ENCODE results near the gene LRRC56.
A peak's percentile ranks its signal among the peaks of the same experiment; 100 is the strongest.
"Not testable (repeated sequence)": the region's sequence is repeated elsewhere in the genome, so short reads cannot be mapped to it uniquely, and the experiment has no call there.

The LRRC56 gene

DNA sequence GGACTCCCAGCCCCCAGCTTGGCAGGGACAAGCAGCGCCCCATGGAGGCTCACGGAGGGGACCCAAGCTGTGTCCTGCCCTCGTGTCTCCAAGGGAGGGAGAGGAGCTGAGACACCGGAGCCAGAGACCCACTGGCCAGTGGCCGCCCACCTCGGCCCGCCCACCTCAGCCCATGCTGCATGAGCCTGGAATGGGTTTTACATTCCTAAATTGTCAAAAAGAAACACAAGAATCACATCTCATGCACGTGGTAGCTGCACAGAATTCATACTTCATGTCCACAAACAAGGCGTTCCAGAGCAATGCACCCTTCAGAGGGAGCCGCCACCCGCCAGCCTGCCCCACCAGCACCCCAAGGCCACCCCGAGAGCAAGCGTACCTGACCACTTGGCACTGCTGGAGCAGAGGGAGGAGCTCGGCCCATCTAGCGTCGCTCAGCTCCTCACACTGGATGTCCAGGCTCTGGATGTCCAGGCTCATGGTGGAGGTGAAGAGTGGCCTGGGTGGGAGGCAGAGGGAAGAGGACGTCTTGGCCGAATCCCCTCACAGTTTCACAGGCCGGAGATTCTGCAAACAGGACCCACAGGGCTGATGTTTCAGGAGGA is 35.5 kb upstream of the LRRC56 start:
- DNase-seq: no peak

DNA sequence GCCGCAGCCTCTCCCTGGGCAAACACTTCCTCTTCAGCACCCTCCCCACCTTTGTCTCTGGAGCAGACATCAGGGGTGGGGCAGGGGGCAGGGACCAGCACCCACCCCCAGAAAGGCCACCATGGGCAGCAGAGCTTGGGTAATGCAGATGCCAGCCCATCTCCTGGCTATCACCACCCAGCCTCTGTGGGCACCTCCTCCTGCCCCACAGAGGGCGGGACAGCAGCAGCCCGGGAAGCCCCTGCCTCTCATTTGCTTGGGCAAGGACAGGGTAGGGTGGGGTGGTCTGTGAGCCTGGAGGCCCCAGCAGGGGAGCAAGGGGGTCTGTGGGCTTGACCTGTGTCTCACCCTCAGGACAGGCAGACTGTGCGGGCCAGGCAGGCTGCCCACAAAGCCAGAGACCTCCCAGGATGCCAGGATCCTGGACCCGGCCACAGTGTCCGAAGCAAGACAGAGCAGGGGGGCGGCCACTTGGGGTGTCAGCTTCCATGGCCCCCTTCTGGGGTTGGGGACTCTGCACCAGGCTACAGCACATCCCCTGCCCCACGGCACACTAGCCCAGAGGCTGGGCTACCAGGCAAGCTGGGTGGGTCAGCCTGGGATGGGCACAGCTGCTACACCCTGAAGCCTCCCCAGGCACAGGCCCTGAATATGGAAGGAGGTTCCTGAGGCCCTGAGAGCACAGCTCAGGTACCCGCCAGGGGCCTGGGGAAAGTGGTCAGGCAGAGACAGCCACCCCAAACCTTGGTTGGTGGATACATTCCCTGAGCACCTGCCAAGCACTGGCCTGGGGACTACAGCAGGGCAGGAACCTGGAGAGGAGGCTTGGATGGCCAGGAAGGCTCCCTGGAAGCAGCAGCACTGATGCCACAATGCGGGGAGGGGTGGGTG is 34.8 kb upstream of the LRRC56 start:
- no peak for DNase-seq

DNA sequence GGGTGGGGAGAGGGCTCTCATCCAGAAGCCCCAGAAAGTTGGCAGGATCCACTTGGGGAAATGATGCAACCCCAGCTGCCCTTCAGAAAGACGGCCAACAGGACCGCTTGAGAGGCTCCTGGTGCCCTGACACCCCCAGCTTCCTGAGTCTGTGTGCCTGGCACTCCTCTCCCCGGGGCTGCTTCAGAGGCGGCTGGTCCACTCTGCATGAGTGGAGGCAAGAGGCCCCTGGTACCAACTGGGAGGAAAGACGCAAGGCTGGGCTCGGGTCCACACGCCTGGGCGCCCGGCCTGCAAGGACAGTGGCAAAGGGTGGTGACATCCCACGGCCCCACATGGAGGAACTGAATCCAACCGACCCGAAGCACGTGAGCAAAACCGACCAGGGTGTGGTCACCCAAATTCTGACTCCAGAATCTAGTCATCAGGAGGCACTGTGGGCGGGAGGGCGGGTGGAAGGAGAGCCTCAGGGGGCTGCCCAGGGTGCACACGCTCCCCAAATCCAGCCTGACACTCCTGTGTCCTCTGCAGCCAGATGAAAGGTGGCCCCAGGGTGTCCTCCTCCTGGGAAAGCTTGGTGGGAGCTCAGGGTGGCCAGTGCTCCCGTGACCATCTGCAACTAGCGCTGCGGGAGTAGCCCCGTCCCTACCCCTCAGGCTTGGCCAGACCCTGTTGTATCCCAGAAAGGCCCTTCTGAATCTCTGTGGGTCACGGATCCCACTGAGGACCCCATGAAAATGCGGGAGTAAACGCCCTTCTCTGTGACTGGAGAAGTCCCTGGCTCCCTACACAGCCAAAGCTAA is 33.9 kb upstream of the LRRC56 start:
- peak; percentile 55 for DNase-seq

DNA sequence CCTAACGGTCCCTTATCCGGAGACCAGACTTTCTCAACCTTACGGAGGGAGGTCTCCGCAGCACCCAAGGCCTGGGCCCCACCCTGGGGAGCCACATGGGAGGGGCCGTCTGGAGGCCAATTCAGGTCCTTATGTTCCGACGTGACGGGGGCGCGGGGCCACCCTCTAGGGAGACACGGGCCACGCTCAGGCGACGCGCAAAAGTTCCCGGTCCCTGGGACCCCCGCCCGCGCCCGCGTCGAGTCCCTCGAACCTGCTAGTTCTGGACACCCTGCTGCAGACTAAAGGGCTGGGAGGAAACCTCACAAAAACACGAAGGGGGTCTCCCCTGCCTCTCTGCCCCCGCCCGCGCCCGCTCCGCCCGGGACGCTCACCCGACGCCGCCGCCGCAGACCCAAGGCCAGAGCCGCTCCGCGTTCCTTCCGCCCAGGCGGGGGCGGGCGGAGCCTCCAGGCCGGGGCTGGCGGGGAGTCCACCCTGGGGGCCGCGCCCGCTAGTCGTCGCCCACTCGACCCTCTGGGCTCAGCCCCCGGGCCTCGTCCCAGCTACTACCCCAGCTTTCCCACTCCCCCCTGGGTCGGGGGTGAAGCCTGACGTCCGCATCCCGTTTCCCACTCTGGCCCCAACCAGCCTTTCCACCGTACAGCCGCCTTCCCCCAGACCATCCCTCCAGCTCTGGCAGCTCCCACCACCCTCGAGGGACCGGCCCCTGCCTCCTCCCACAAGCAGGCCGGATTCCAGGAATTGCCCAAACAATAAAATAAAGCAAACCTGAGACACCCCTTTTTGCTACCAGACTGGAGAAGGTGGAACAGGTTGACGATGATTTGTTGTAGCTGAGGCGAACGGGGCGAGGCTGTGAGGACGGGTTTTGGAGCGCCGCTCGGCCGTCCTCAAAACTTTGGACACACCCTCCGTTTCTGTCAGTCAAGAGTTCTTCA is 33.0 kb upstream of the LRRC56 start:
- peak; percentile 40 for DNase-seq

DNA sequence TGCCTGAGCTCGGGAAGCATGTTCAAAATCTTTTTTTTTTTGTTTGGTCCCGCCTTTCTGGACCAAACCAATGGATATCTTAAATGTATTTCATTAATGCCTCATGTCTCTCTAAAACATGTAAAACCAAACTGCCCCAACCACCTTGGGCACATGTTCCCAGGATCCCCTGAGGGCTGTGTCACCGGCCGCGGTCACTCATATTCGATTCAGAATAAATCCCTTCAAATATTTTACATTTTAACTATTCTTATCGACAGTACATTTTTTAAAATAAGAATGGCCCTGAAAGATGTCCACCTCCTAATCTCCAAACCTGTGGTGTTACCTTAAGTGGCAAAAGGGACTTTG is 32.4 kb upstream of the LRRC56 start:
- DNase-seq: no peak

DNA sequence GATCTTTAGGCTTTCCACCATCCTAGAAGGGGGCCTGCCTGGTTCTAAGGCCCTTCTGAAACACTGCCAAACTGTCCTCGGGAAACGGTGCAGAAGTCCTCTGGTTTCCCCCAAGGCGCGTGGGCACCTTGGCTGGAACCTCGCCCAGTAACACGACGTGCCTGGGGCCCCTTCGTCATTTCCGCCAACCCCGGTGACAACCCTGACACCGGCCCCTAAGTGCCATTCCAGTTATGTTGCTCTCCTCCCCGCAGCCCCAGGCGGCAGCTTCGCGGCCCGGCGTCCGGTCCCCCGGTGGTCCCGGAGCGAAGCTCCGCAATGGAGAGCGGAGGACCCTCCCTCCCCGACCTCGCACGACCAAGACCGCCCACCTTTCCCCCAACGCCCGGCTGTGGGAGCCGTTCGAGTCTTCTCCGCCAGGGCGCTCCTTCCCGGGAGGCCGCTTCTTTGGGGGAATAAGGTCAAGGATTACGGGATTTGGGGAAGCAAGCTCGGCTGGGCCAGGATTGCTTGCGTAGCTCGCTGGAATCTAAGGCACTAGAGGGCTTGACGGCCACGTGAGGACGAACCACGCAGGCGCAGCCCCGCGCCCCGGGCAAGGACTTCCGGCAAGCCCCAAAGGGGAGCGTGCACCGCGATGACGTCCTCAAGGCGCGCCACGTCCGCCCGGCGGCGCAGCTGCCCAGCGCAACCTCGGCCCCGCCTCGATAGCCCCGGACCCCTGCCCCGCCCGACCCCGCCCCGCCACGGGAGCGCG is 30.9 kb upstream of the LRRC56 start:
- DNase-seq: peak; percentile 98

DNA sequence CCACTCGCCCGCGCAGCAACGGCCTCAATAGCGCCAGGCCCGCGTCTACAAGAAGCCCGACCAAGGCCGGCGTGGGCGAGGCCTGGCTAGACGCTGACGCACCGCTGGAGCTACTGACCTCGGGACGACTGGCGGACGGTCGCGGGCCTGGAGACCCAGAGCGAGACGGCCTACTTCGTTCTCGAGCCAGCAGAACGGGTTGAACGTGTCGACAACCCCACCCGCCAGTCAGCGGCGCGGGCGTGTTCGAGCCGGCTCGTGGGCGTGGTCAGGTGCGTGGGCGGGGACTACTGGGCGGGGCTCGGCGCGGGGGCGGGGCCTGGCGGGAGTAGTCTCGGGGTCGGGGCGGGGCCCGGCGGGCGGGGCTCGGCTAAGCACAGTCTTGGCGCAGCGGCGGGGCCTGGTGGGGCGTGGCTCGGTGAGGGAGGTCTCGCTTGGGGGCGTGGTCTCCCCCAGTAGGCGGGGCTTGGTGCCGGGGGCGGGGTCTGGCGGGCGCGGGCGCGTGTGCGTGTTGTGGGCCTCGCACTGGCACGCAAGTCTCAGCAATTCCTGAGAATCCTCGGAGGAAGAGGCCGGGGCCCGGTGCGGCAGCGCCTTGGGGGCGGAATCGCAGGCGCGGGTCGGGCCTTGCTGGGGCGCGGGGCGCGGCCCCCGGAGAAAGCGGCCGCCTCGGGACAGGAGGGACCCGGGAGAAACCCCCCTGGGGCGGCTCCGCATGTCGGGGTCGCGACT is 30.2 kb upstream of the LRRC56 start, which contains the start of gene RNH1:
TSS of gene RNH1 (minus strand) at position 248 of the 732 bp plus-strand sequence. CDS start 5,080 bp downstream, outside the sequence.
- DNase-seq: peak; percentile 100

DNA sequence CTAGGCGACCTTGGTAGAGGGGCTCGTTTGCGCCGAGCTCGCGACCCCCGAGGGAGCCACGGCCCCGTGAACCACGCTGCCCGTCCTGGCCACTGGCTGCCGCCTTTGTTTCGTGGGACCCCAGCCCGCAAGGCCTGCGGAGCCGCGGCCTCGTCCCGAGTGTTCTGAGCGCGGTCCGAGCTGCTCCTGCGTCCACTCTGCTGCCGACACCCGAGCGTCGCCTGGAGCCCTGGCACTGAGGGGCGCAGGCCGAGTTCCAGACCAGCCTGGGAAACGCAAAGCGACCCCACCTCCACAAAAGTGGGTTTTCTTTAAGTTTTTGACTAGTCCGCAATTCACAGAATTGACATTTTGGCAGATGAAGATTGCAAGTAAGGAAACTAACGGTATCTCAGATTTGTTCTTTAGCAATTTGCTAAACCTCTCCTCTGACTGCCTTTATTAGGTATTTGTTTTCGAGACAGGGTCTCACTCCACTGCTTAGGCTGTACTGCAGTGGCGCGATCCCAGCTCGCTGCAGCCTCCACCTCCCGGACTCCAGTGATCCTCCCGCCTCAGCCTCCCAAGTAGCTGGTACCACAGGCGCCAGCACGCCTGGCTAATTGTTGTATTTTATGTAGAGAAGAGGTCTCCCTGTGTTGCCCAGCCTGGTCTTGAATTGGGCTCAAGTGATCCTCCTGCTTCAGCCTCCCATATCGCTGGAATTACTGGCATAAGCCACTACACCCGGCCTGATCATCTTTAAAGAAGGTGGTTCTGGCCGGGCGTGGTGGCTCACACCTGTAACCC is 29.4 kb upstream of the LRRC56 start:
- no peak for DNase-seq

DNA sequence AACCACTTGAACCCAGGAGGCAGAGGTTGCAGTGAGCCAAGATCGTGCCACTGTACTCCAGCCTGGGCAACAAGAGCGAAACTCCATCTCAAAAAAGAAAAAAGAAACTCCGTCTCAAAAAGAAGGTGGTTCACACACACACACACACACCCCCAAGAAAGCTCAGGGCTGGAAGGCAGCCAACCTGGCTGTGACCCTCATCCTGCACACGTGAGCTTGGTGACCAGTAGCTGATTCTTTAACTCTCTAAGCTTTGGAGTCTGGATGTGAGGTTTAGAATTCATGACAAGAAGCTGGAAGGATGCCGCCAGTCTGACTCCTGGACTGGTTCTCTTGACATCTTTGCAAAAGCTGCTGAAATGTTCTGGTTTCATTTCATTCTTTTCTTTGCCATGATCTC is 28.4 kb upstream of the LRRC56 start:
- DNase-seq: no peak

DNA sequence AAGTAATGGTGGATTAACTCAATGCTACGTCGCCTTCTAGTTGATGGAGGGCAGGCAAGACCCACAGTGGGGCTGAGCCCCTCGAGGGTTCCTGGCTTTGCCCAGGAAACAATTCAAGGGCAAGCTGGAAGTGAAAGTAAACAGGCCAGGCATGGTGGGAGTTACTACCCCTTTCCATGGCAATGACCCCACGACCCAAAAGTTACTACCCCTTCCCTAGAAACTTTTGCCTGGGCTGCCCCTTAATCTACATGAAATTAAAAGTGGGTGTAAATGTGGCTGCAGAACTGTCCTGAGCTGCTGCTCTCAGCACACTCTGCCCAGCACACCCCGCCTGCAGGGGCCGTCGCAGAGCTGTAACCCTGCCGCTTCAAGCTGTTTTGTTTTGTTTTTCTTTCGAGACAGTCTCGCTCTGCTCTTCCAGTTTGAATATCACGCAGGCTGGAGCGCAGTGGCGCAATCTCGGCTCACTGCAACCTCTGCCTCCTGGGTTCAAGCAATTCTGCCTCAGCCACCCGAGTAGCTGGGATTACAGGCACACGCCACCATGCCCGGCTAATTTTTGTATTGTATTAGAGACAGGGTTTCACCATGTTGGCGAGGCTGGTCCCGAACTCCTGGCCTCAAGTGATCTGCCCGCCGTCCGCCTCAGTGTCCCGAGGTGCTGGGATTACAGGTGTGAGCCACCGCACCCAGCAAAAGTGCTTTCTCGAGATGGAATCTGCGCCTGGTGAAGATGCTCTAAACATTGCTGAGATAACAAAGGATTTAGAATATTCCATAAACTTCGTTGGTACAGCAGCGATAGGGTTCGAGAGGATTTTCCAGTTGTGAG is 24.3 kb upstream of the LRRC56 start:
- no peak for DNase-seq

DNA sequence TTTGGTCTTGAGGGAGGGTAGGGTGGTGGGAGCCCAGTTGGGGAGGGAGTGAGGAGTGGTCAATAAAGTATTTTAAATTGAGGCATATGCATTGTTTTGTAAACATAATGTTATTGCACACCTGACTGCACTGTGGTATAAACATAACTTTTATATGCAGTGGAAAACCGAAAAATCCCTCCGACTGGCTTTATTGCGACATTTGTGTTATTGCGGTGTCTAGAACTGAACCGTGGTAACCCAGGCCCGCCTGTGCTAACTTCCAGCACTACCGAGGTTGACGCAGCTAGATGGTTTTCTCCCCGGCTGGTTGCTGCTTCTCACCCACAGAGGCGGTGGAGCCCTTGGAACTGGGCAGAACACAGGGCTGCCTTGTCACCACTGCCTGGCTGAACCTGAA is 22.7 kb upstream of the LRRC56 start:
- DNase-seq: no peak

DNA sequence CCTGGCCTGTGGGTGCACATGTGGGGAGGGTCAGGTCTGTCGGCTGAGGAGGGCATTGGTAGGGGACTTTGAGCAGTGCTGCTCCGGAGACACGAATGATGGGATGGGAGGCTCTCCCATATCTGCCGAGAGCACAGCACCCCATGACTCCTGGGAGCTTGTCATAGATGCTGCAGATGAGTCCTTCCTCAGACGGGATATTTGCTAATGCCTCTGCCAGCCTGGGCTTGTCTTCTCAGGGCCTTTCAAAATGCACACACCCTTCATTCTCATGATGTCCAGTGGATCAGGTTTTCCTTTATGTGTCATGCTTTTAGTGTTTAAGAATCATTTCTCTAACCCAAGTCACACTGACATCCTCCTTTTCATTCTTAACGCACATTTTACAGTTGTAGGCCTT is 22.2 kb upstream of the LRRC56 start:
- no peak for DNase-seq

DNA sequence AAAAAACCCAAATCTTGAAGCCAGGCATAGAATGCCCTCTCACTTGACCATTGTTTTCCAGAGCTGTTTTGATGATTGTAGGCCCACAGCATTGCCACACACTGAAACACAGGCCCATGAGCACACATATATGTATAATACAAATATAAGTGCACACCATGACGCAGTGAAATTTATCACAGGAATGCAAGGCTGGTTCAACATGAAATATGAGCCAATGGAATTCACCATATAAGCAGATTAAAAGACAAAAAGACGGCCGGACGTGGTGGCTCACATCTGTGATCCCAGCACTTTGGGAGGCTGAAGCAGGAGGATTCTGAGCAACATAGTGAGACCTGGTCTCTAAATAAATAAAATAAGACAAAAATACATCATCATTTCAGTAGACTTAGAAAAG is 20.9 kb upstream of the LRRC56 start:
- DNase-seq: no peak

DNA sequence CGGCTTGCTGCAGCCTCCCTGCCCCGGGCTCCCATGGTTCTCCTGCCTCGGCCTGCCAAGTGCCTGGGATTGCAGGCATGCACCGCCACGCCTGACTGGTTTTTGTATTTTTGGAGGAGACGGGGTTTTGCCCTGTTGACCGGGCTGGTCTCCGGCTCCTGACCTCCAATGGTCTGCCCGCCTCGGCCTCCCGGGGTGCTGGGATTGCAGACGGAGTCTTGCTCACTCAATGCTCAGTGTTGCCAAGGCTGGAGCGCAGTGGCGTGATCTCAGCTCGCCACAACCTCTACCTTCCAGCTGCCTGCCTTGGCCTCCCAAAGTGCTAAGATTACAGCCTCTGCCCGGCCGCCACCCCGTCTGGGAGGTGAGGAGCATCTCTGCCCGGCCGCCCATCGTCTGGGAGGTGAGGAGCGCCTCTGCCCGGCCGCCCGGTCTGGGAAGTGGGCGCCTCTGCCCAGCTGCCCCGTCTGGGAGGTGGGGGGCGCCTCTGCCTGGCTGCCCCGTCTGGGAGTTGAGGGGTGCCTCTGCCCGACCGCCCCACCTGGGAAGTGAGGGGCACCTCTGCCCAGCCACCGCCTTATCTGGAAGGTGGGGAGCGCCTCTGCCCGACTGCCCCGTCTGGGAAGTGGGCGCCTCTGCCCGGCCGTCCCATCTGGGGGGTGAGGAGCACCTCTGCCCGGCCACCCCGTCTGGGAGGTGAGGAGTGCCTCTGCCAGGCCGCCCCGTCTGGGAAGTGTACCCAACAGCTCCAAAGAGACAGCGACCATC is 20.2 kb upstream of the LRRC56 start:
- not testable (repeated sequence) for DNase-seq

DNA sequence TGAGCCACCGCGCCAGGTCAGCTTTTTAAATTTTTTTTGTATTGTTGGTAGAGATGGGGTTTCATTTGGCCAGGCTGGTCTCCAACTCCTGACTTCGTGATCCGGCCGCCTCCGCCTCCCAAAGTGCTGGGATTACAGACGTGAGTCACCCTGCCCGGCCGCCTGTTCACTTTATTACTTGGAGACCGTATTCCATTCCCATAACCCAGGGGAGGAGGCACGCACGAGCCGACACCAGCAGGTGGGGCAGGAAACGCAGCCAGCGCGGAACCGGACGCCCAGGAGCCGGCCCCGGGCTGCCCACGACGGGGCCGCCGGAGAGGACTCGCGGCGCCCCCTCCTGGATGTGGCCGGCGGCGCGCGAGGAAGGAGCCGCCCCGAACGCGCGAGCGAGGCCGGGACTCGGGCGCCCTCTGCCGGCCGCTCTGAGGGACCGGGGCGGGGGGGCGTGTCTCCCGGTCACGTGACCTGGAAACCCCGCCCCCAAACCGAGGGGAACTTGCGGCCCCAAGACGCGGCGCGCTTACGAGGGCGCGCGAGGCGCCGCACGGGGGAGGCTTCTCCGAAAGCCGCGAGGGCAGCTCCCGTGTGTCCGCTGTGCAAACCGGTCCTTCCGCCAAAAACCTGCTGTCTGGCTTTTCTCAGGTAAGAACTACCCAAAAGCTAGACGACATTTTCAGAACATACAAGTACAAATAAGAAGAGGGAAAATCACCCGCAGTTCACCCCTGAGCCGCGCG is 18.7 kb upstream of the LRRC56 start:
- peak; percentile 87 for DNase-seq

DNA sequence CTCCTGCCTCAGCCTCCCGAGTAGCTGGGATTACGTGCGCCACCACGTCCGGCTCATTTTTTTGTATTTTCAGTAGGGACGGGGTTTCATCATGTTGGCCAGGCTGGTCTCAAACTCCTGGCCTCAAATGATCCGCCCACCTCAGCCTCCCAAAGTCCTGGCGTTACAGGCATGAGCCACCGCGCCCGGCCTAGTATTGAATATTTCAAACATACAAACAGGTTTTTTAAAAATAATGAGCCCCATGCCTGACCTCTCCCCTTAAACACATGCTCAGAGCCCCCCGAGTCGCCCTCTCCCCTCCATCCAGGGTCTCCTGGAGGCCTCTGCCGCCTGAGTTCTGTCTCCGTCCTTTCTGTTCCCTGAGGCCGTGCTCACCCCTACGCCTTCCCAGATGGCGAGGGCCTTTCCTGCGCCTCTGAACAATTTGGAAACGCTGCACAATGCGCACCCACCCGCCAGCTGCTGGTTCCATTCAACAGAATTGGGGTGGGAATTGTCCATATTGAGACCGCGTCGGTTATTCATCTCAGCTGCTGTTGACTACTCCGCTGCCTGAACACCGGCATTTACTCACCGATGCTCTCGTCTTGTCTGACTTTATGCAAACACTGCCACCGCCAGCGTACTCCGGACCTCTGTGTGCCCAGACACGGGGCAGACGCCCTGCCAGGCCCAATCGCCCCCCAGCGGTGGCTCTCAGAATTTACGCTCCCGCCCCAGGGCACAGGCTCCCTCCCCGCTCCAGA is 16.7 kb upstream of the LRRC56 start:
- peak; percentile 29 for DNase-seq

DNA sequence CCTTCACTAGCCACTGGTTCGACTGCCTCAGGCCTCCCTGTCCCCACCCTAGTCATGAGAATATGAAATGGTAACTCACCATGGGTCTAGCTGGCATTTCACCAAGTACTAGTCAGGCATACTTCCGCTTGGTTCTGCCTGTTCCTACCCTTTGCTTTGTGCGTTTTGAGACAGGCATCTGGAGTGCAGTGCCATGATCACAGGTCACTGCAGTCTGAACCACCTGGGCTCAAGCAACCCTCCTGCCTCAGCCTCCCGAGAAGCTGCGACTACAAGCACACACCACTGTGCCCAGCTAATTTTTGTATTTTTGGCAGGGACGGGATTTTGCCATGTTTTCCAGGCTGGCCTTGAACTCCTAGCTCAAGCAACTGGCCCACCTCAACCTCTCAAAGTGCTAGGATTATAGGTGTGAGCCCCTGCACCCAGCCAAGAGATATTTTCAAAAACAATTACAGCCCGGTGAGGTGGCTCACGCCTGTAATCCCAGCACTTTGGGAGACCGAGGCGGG is 16.1 kb upstream of the LRRC56 start:
- DNase-seq: no peak

Data from stimulated activated CD4-positive, alpha-beta T cell treated with anti-CD3 and anti-CD28 coated beads, Interleukin-15, amount 100 ng/mL, for 24 hours (primary cell).